GM23248 (cell line): ENCODE data around the gene CNOT1.

ENCODE experiments used
- EZH2 ChIP-seq: fragments of 200-600 bp; sonication (generic); IDR thresholded peaks from 2 replicates; pipeline ENCODE4 v1.6.1; 2018; ENCODE audit warnings: antibody characterized with exemption, mild to moderate bottlenecking; ENCODE audit not compliant: insufficient read depth, poor library complexity, severe bottlenecking
- EZH2phosphoT487 ChIP-seq: fragments of 200-600 bp; sonication (generic); IDR thresholded peaks from 2 replicates; pipeline ENCODE4 v1.6.1; 2018; ENCODE audit warnings: antibody characterized with exemption, moderate library complexity, mild to moderate bottlenecking, low read depth; ENCODE audit not compliant: insufficient read depth

DNA sequence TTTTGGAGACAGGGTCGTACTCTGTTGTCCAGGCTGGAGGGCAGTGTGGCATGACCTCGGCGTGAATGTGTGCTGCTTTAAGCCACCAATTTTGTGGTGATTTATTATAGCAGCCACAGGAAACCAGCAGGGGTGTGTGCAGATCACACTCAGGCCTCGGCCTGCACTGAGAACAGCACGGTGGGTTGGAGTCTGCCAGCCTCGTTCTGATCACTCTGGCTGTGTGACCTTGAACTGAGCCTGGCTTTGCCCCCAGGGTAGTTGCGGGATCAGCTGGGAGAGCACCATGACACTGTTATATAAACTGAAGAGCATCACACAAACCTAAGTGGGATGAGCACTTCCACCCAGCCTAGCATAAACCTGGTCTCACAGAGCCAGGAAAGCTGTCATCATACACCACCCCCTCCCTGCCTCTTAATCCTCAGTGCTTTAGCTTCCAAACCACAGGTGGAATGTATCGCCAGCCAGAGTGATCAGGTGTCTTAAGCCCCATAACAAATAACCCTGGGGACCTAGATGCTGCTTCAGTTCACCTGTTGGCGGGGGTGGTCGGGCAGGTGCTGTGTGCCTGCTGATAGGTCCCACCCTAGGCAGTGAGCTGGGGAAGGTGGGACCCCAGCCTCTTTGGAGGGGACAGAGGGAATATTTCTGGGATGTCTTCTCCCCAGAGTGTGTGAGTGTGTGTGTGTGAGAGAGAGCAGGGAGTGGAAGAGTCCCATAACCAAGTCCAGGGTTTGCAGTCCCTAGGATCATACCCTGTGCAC, 158.2 kb downstream of the CNOT1 start:
- TF ChIP-seq EZH2phosphoT487 (no peak), EZH2 (no peak)
